ENCODE measurements around the gene CNOT4.

CNOT4 gene, protein sequence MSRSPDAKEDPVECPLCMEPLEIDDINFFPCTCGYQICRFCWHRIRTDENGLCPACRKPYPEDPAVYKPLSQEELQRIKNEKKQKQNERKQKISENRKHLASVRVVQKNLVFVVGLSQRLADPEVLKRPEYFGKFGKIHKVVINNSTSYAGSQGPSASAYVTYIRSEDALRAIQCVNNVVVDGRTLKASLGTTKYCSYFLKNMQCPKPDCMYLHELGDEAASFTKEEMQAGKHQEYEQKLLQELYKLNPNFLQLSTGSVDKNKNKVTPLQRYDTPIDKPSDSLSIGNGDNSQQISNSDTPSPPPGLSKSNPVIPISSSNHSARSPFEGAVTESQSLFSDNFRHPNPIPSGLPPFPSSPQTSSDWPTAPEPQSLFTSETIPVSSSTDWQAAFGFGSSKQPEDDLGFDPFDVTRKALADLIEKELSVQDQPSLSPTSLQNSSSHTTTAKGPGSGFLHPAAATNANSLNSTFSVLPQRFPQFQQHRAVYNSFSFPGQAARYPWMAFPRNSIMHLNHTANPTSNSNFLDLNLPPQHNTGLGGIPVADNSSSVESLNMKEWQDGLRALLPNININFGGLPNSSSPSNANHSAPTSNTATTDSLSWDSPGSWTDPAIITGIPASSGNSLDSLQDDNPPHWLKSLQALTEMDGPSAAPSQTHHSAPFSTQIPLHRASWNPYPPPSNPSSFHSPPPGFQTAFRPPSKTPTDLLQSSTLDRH

DNA sequence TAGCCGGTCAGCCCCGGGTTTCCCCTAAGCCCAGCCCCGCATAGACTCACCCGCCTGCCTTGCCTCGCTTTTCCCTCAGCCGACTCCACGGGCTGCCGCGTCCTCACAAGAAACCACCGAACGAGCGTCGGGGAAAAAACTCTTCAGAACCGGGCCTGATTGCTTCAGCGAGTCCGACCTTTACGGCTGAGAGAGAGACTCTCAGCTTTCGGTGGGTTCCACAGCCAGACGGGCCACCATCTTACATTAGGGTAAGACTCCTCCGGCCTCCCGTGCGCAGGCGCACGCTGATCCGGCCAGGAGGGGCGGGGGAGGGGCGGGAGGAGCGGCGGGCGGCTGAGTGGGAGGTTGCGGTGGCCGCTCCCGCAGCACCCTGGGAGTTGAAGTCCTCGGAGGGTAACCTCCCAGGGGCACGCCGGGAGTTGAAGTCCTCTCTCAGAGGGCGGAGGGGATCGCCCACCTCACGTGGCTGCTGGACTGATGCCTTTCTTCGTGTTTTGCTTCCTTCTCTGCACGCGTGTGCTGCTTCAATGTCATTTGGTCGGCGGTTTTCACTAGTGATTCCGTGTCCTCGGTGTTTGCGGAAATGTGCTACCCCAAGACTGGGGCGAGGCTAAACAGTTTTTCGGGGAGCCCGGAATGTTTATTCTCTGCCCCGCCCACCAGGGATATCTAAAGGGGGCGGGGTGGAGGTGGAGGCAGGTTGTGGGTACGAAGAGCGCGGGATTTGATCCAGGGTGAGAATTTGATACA, at the start of gene CNOT4:
TSS of gene CNOT4 (minus strand) at position 264 of the 753 bp plus-strand sequence. CDS start 71,771 bp downstream, outside the sequence.
- in situ Hi-C loops (cut with MboI; ENCODE audit: low sequenced_read_pairs) = no loop called here

DNA sequence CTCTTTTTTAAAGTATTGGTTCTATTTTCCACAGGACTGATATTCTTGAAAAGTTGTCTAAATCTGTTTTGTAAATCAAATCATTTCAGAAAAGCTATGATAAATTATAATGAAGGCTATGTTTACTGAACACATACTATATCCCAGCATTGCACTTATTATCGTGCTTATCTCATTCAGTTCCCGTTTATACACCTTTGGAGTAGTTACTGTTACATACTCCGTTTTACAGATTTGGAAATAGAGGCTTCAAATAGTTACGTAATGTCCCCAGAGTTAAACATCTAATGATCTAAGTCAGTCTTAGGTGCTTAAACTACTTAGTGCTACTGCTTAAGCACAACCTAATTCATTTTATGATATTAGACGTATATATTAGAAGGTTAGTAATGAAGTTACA, 49.0 kb upstream of the CNOT4 start:
- in situ Hi-C loops (cut with MboI; ENCODE audit: low sequenced_read_pairs) = no loop called here

DNA sequence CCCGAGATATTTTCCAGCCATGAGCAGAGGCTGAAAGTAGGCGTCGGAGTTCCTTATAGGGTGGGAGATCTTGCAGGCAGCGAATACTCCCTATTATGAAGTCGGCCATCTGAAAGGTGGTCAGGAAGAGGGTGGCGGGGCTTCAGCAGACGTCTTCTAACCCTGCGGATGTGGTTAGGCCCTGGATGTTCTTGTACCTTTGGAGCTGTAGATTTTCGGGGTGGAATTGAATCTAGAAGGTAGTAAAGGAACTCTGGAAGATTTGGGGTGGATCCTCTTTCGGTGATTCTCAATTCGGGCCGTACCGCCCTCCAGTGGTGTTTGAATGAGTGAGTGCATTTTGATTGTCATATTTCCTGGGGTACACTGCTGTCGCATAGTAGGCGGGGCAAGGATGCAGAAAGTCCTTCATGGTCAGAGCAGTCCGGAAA, 48.5 kb upstream of the CNOT4 start:
- in situ Hi-C loops (cut with MboI; ENCODE audit: low sequenced_read_pairs) = no loop called here

DNA sequence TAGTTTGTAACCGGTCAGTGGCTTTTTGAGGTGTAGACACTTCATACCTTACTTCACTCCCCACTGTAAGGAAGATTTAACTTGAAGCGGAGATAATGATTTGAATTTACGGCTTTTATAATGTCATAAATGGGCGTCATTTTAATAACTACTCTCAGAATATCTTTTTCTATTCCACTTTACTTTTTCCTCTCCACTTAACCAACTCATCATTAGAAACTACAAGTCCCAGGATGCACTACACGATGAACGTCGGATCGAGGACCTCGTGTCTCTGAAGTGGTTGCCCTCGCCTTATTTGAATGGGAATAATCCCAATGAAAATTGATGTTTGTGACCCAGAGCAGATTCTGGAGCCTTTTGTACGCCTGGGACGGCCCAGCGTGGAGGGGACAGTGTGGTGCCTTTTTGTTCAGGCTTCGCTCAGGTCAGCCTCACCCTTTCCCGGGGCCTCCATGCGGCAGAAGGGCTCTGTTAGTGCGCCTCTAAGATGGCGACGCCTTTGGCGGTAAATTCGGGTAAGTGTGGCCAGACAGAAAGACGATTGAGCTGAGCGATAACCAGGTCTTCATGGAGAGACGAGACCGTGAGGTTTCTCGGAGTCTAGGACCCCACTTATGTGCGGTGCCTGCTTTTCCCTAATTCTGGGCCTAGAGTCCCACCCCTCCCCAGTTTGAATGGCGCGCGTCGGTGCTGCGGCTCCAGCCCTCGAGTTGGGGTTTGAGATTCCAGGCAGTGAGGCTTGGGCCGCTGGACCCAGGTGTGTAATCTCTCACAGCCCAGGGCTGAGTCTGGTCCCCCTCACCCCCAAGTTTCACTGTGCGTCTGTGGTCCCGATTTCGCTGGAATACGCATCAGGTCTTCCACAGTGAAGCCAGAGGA, 47.8 kb upstream of the CNOT4 start, which contains the start of gene NUP205:
TSS of gene NUP205 (plus strand) at position 463 of the 882 bp plus-strand sequence. CDS start at position 491, 28 bp downstream.
- in situ Hi-C loops (cut with MboI; ENCODE audit: low sequenced_read_pairs) = no loop called here

DNA sequence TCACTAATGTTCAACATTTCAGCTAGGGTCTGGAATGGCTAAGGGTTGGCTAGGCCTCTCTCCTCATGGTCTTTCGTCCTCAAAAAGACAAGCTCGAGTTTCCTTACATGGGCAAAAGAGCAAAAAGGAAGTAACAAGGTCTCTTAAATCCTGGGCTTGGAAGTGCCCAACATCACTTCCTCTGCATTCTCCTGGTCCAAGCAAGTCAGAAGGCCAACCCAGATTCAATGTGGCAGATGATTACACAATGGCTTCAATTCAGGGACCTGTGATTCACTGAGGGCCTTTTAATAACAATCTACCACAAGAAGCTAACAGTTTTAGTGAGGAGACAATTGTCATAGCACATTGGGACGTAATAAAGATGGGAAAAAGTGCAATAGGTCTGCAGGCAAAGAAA, 43.4 kb upstream of the CNOT4 start:
- in situ Hi-C loops (cut with MboI; ENCODE audit: low sequenced_read_pairs) = no loop called here

DNA sequence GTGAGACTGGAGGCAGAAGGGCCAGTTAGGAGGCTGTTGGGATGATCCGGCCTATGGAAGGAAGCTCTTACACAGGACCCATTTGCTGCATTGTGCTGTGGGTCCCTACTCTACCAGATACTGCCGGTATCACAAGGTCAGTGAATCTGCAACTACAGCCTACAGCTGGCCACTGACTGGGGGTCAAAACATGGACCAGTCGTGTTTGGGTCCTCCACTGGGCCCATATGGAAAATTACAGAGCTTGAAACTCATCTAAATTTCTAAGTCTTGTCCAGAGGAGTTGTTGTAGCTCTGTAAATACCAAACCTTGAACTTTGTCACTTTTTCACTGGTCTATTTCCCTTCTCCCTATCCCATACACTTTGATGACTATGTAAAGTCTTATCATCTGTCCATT, 42.2 kb upstream of the CNOT4 start:
- in situ Hi-C loops (cut with MboI; ENCODE audit: low sequenced_read_pairs) = no loop called here

DNA sequence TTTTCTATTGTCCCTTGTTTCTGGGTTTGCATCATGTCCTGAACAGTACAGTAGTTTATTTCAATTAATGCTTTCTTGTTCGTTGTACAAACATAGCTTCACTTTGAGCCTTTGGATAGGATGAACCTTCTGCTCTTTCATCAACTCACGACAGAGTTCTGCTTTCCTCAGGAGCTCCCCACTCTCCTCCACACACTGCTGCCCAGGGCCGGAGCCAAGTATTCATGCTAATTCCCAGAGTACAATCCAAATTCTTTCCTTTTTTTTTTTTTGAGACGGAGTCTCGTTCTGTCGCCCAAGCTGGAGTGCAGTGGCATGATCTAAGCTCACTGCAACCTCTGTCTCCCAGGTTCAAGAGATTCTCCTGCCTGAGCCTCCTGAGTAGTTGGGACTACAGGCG, 40.3 kb upstream of the CNOT4 start:
- in situ Hi-C loops (cut with MboI; ENCODE audit: low sequenced_read_pairs) = no loop called here

DNA sequence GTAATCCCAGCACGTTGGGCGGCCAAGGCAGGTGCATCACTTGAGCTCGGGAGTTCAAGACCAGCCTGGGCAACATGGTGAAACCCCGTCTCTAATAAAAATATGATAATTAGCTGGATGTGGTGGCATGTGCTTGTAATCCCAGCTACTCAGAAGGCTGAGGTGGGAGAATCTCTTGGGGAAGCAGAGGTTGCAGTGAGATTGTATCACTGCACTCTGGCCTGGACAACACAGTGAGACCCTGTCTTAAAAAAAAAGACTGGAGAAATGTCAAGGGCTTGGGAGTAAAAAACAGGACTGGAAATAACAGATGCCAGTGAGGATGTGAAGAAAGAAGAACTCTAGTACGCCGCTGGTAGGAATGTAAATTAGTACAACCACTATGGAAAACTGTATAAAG, 31.1 kb upstream of the CNOT4 start:
- in situ Hi-C loops (cut with MboI; ENCODE audit: low sequenced_read_pairs) = no loop called here

DNA sequence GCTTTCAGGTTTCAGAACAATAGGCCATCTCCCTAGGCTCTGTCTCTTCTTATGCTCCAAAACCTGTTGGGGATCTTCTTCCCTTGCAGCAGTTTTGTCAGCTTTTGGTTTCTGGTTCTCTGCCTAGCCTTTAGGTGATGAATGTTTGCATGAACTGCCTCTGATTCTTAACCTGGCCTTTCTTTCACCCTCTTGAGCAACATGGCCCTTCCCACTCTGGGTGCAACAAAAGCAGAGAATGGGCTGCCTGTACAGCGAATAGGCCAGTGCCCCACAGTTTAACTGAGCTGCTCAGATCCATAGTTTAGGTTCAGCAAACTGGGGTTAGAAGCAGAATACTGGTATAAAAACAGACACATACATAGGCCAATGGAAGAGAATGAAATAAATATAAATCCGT, 29.7 kb upstream of the CNOT4 start:
- in situ Hi-C loops (cut with MboI; ENCODE audit: low sequenced_read_pairs) = no loop called here

DNA sequence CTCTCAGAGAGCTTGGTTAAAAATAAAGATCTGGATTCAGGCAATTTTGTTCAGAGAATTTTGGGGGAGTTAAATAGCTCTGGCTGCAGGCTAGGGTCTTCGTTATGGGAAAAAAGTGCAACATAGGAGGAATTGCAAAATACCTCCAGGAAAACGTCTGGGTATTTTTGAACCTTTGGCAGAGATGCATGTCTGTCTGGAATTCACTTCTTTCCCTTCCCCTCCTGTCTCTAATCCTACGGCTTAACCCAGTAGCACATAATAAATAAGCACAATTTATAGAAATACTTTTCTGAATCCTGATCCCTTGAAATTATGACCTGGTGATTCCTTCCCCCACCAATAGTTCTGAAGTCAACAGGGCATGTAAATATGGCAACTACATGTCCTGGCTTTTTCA, 28.5 kb upstream of the CNOT4 start:
- in situ Hi-C loops (cut with MboI; ENCODE audit: low sequenced_read_pairs) = no loop called here

DNA sequence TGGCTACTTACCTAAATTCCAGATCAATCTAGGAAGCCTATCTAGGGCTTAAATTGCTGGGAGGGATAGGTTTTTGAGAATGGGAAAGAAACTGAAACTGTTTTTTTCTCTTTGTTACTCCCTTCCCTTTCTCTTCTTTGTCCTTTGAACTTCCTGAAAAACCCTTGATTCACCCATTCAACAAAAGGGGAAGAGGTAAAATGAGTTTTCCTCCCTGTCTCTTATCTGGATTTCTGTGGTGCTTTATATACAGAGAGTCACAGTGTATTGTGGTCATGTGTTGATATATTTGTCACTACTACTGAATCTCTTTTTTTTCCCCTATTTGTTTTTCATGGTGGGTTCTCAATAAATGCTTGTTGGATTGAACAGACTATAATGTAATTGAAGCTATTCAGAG, 28.0 kb upstream of the CNOT4 start:
- in situ Hi-C loops (cut with MboI; ENCODE audit: low sequenced_read_pairs) = no loop called here

DNA sequence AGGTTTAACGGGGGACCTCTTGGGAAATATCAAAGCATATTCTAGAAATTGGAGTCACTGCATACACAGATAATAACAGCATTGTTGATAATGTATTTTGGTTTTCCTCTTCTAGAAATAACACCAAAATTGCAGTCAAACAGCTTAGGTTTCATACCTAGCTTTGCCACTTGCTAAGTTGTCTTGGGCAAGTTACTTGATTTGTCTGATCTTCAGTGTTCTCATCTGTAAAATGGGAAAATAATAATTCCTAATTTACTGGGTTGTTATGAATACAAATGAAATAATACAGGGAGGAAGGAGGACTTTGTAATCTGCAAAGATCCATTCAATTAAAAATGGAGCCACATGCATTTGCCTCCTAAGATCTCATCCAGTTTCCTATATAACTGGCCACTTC, 27.6 kb upstream of the CNOT4 start:
- in situ Hi-C loops (cut with MboI; ENCODE audit: low sequenced_read_pairs) = no loop called here

DNA sequence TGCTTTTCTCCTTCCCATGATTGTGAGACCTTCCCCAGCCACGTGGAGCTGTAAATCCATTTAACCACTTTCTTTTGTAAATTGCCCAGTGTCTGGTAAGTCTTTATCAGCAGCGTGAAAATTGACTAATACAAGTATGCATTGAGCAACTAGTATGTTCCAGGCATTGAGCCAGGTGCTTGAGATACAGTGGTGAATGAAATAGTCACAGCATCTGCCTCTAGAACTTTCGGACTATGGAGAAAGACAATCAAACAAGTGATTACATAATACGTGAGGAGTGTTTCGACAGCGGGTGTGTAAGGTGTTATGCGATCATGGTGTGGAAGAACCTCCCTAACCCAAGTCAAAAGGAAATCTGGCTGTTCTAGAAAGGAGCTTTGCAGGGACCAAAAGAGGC, 26.2 kb upstream of the CNOT4 start:
- in situ Hi-C loops (cut with MboI; ENCODE audit: low sequenced_read_pairs) = no loop called here

DNA sequence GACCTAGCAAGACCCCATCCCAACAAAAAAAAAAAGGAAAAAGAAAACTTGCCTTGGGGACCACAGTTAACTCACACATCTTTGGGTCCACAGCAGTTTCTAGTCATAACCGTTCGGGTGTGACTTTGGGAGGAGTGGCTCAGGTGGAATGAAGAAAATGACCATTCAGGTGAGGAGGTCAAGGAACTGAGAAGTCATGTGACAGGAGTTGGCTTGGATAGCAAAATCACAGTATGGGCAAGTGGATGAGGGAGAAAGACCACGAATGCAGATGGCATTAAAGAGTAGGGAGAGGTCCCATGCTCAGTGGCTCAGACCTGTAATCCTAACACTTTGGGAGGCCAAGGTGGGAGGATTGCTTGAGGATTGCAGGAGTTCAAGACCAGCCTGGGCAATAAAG, 17.1 kb upstream of the CNOT4 start:
- in situ Hi-C loops (cut with MboI; ENCODE audit: low sequenced_read_pairs) = no loop called here

DNA sequence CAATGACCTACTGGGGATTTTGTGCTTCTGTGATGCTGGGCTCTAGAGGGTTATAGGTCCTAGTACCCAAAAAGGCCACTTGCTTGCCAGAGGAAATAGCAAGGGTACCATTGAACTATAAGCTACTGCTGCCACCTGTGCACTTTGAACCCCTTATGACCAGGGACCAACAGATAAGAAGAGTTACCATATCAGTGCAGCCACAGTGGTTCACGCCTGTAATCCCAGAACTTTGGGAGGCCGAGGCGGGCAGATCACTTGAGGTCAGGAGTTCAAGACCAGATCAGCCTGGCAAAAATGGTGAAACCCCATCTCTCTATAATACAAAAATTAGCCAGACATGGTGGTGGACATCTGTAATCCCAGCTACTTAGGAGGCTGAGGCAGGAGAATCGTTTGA, 15.5 kb upstream of the CNOT4 start:
- in situ Hi-C loops (cut with MboI; ENCODE audit: low sequenced_read_pairs) = no loop called here

DNA sequence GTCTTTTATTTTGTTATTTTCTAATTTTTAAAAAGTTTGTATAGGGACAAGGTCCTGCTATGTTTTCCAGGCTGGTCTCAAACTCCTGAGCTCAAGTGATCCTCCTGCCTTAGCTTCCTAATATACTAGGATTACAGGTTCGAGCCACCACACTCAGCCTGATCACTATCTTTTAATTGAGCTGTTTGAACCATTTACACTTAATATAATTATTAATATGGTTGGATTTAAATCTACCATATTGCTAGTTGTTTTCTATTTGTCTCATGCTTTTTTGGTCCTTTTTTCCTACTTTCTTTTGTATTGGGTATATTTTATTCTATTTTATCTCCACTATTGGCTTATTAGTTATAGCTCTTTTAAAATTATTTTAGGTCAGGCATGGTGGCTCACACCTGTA, 13.2 kb upstream of the CNOT4 start:
- in situ Hi-C loops (cut with MboI; ENCODE audit: low sequenced_read_pairs) = no loop called here

DNA sequence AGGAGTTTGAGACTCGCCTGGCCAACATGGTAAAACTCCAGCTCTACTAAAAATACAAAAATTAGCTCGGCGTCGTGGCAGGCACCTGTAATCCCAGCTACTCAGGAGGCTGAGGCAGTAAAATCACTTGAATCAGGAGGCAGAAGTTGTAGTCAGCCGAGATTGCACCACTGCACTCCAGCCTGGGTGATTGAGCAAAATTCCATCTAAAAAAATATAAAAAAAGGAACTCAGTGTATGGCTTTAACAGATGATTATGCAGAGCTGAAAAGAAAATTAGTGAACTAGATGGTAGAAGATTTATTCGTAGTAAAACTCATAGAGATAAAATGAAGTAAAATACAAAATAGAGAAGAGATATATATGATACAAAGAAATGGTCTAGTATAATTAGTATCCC, 12.6 kb upstream of the CNOT4 start:
- in situ Hi-C loops (cut with MboI; ENCODE audit: low sequenced_read_pairs) = no loop called here

DNA sequence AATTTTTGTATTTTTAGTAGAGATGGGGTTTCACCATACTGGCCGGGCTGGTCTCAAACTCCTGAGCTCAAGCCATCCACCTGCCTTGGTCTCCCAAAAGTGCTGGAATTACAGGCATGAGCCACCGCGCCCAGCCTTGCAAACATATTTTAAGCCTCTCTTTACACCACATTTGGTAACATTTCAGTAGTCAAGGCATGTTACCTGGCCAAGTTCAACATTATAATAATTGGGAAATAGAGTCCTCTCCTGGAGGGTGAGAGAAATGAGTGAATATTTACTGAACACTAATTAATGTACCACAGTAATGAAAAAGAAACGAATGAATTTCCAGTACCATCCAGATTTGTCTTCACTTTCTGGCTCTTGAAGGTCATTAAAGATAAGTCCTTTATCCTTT, 10.0 kb upstream of the CNOT4 start:
- in situ Hi-C loops (cut with MboI; ENCODE audit: low sequenced_read_pairs) = no loop called here

DNA sequence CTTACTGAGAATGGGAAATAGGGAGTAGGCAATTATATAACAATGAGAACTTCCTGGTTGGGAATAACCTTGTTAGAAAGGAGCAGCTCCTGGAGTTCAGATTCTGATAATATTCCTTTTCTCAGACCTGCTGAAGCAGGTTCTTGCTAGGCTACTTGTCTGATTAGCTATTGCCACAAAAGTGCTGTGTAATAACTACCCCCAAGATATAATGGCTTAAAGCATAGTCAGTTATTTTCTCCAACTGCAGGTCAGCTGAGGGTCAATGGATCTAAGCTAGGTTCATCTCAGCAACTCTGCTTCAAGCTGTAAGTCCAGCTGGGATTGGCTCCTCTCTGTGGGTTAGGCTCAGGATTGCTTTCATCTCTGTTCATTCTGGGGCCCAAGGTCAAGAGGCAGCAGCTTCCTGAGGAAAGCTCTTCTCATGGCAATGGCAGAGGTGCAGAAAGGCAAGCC, 9.4 kb upstream of the CNOT4 start:
- in situ Hi-C loops (cut with MboI; ENCODE audit: low sequenced_read_pairs) = no loop called here

DNA sequence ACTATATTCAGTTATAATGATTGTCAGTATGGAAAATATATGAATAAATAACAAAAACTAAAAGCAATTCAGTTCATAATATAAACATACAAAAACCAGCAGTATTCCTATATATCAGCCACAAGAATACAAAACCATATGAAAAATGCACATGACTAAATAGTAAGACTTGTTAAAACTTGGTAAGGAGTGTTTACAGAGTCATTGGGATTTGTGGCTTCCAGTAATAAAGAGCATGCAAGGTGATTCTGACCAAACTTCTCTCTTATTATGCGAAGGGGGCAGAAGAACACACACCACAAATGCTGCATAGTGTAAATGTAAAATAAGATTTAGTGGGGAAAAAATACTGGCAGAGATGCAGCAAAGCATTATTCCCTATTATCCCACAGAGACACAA, 8.8 kb upstream of the CNOT4 start:
- in situ Hi-C loops (cut with MboI; ENCODE audit: low sequenced_read_pairs) = no loop called here

DNA sequence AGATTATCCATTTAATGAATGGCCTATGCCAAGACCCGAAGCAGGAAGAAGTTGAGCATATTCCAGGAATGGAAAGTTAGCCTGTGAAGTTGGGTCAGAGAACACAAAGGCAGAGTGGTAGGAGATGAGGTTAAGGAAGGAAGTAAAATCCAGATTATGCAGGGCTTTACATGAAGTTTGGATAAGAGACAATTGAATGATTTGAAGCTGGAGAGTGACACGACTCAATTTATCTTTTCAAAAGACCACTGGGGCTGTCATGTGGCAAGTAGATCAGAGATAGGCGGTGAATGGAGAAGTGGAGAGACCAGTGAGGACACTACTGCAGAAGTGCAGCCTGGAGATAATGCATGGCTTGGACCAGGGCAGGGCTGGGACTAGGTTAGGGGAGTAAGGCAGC, 7.2 kb upstream of the CNOT4 start:
- in situ Hi-C loops (cut with MboI; ENCODE audit: low sequenced_read_pairs) = no loop called here
